SK-N-SH treated with all-trans-retinoic acid at 6 μM for 48 hours (cell line): ENCODE results near the gene SRPRB.

Experiments used
- ATAC-seq: fragments of 200-7000 bp; cut with Tn5 transposase; 3 replicates; pipeline ENCODE4 v1.9.1; 2020; ENCODE audit warnings: mild to moderate bottlenecking, moderate library complexity
- ARNTL ChIP-seq: fragments of 450-650 bp; formaldehyde crosslinking; IDR thresholded peaks from 2 replicates; pipeline ENCODE4 v1.5.0; 2020; ENCODE audit warnings: low read depth, mild to moderate bottlenecking, moderate library complexity, borderline replicate concordance
- BACH2 ChIP-seq: fragments of 250-450 bp; sonication (Bioruptor Pico); IDR thresholded peaks from 2 replicates; pipeline ENCODE4 v1.9.0; 2021; ENCODE audit warnings: mild to moderate bottlenecking, borderline replicate concordance
- CSDC2 ChIP-seq: fragments of 250-450 bp; sonication (Bioruptor Pico); IDR thresholded peaks from 2 replicates; pipeline ENCODE4 v1.5.0; 2020; ENCODE audit warnings: mild to moderate bottlenecking, moderate library complexity
- CSRNP3 ChIP-seq: fragments of 250-450 bp; sonication (Bioruptor Pico); IDR thresholded peaks from 2 replicates; pipeline ENCODE4 v1.5.1; 2021; ENCODE audit warnings: mild to moderate bottlenecking, moderate library complexity
- ESRRG ChIP-seq: fragments of 250-450 bp; sonication (Bioruptor Pico); IDR thresholded peaks from 2 replicates; pipeline ENCODE4 v1.6.1; 2021; ENCODE audit warnings: mild to moderate bottlenecking
- GLIS3 ChIP-seq: fragments of 250-450 bp; sonication (Bioruptor Pico); IDR thresholded peaks from 2 replicates; pipeline ENCODE4 v1.5.0; 2020; ENCODE audit warnings: mild to moderate bottlenecking, moderate library complexity
- ISL1 ChIP-seq: fragments of 250-450 bp; sonication (Bioruptor Pico); IDR thresholded peaks from 2 replicates; pipeline ENCODE4 v2.1.2; 2022; ENCODE audit warnings: mild to moderate bottlenecking, moderate library complexity
- OSR1 ChIP-seq: fragments of 250-450 bp; sonication (Bioruptor Pico); IDR thresholded peaks from 2 replicates; pipeline ENCODE4 v1.8.0; 2022; ENCODE audit warnings: moderate library complexity, mild to moderate bottlenecking, inconsistent platforms
- PATZ1 ChIP-seq: fragments of 250-450 bp; sonication (Bioruptor Pico); IDR thresholded peaks from 2 replicates; pipeline ENCODE4 v1.8.0; 2020; ENCODE audit warnings: mild to moderate bottlenecking, moderate library complexity, borderline replicate concordance
- PPARA ChIP-seq: fragments of 250-450 bp; sonication (Bioruptor Pico); IDR thresholded peaks from 2 replicates; pipeline ENCODE4 v1.5.0; 2020; ENCODE audit warnings: mild to moderate bottlenecking, borderline replicate concordance
- RARB ChIP-seq: fragments of 250-450 bp; sonication (Bioruptor Pico); IDR thresholded peaks from 2 replicates; pipeline ENCODE4 v1.8.0; 2021; ENCODE audit warnings: mild to moderate bottlenecking, moderate library complexity
- SNAI2 ChIP-seq: fragments of 250-450 bp; sonication (Bioruptor Pico); IDR thresholded peaks from 2 replicates; pipeline ENCODE4 v1.5.0; 2020; ENCODE audit warnings: mild to moderate bottlenecking, moderate library complexity
- TCF4 ChIP-seq: fragments of 250-450 bp; sonication (Bioruptor Pico); IDR thresholded peaks from 2 replicates; pipeline ENCODE4 v1.8.0; 2021; ENCODE audit warnings: mild to moderate bottlenecking, moderate library complexity, borderline replicate concordance
- TSHZ2 ChIP-seq: fragments of 250-450 bp; sonication (Bioruptor Pico); IDR thresholded peaks from 2 replicates; pipeline ENCODE4 v1.5.0; 2020; ENCODE audit warnings: mild to moderate bottlenecking, moderate library complexity
- ZC3H10 ChIP-seq: fragments of 250-450 bp; sonication (Bioruptor Pico); IDR thresholded peaks from 2 replicates; pipeline ENCODE4 v1.5.1; 2021; ENCODE audit warnings: mild to moderate bottlenecking, moderate library complexity
- ZFP3 ChIP-seq: fragments of 250-450 bp; sonication (Bioruptor Pico); IDR thresholded peaks from 2 replicates; pipeline ENCODE4 v1.5.0; 2020; ENCODE audit warnings: mild to moderate bottlenecking, moderate library complexity
- ZNF565 ChIP-seq: fragments of 450-650 bp; formaldehyde crosslinking; conservative IDR thresholded peaks from 2 replicates; pipeline ENCODE4 v1.5.0; 2020; ENCODE audit warnings: low read depth, mild to moderate bottlenecking, moderate library complexity
- ZNF70 ChIP-seq: fragments of 450-650 bp; formaldehyde crosslinking; IDR thresholded peaks from 2 replicates; pipeline ENCODE4 v1.5.0; 2020; ENCODE audit warnings: mild to moderate bottlenecking, moderate library complexity
- ZNF8 ChIP-seq: fragments of 450-650 bp; formaldehyde crosslinking; IDR thresholded peaks from 2 replicates; pipeline ENCODE4 v1.5.0; 2020; ENCODE audit warnings: mild to moderate bottlenecking, moderate library complexity

Gene SRPRB

GRCh38 chr3:133765256-133765655, 40.4 kb upstream of the SRPRB start (continued):
- TF ChIP-seq PATZ1 (CRISPR knock-in tag) (no peak), SNAI2 (CRISPR knock-in tag) (no peak), ESRRG (CRISPR knock-in tag) (no peak), ISL1 (CRISPR knock-in tag) (no peak), TSHZ2 (no peak), CSRNP3 (CRISPR knock-in tag) (no peak)

GRCh38 chr3:133767607-133768006, 38.0 kb upstream of the SRPRB start:
- ATAC-seq, result no peak
- TF ChIP-seq PATZ1 (CRISPR knock-in tag) (no peak), OSR1 (CRISPR knock-in tag) (no peak), SNAI2 (CRISPR knock-in tag) (no peak), ARNTL (CRISPR knock-in tag) (no peak), CSDC2 (no peak), TSHZ2 (no peak)
- TF ChIP-seq, all 23 proteins: peak for 0

- TF ChIP-seq ZNF8, result no peak
- no peak for TF ChIP-seq ARNTL (CRISPR knock-in tag)
- TF ChIP-seq ZNF565 (CRISPR knock-in tag), result no peak
- ATAC-seq, result no peak
Measured at GRCh38 chr3:133769536-133769935, 36.1 kb upstream of the SRPRB start.

- no peak for ATAC-seq
- TF ChIP-seq ZFP3 (CRISPR knock-in tag) (no peak), GLIS3 (CRISPR knock-in tag) (no peak), CSDC2 (no peak), TSHZ2 (no peak), ZNF565 (CRISPR knock-in tag) (no peak), ESRRG (CRISPR knock-in tag) (no peak), PPARA (CRISPR knock-in tag) (no peak), PATZ1 (CRISPR knock-in tag) (no peak), RARB (CRISPR knock-in tag) (no peak), OSR1 (CRISPR knock-in tag) (no peak), ZNF70 (CRISPR knock-in tag) (no peak), BACH2 (CRISPR knock-in tag) (no peak), ZC3H10 (no peak), ZNF8 (no peak), ISL1 (CRISPR knock-in tag) (no peak), TCF4 (CRISPR knock-in tag) (no peak)
Measured at GRCh38 chr3:133773732-133774131, 31.9 kb upstream of the SRPRB start.
